HUDEP-2 (cell line): Measurements from ENCODE around the gene MYO16.
"Not testable (repeated sequence)": the region's sequence is repeated elsewhere in the genome, so short reads cannot be mapped to it uniquely, and the experiment has no call there.

ENCODE experiments used
- DNase-seq, 76 experiments: peaks; one replicate each; lab custom pipeline; 2025; ENCODE audit not compliant: unreplicated experiment in 76 of 76; lab: John Stamatoyannopoulos, UW

MYO16 gene

GRCh38 chr13:108963846-108964600 lies 334.6 kb downstream of the MYO16 start:
- no peak for DNase-seq

DNA sequence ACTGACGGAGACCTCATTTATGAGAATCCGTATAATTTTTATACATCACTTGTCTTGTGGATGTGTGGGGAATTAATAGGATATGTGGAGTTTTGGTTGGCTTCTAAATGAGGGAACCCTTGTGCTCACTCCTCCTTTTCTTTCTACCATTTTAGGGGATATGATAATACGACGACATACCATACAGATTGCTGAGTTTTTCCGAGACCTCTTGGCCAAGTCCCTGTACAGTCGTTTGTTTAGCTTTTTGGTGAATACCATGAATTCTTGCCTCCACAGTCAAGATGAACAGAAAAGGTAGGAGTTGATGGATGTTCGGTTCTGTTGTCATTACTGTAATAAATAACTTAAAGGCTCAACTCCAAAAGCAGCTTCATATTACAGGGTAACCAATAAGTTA lies 335.2 kb downstream of the MYO16 start:
- DNase-seq, result no peak

DNA sequence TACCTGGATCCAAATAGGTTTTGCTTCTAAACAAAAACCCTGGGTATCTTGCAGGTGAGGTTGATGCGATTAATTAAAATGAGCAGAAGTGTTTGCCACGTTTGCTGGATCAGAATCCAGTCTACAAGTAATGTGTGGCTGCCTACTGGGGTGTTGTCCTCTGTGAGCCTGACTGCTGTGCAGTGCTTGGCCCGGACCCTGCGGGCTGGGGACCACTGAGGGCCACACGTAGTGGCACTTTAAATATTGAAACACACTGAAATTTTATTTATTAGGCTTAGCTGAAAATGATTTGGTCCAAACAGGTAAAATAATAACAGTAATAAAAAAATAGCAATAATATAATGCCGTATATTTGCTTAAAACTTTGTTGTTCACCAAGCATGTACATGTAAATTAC lies 338.0 kb downstream of the MYO16 start:
- DNase-seq, result no peak

GRCh38 chr13:108968566-108968965 lies 339.2 kb downstream of the MYO16 start:
- DNase-seq, result no peak

GRCh38 chr13:108974686-108975085 lies 345.3 kb downstream of the MYO16 start:
- DNase-seq, result no peak

- DNase-seq, result no peak
Observed at GRCh38 chr13:108980237-108980636, 350.8 kb downstream of the MYO16 start.

- no peak for DNase-seq
Observed at GRCh38 chr13:108981407-108981806, 352.0 kb downstream of the MYO16 start.

GRCh38 chr13:108983273-108983672 lies 353.9 kb downstream of the MYO16 start:
- DNase-seq, result no peak

GRCh38 chr13:108984251-108984920 lies 355.0 kb downstream of the MYO16 start:
- DNase-seq, result no peak

GRCh38 chr13:108985166-108985565 lies 355.8 kb downstream of the MYO16 start:
- DNase-seq, result no peak

- DNase-seq, result no peak
Observed at GRCh38 chr13:108987517-108987916, 358.1 kb downstream of the MYO16 start.

- DNase-seq, result no peak
Observed at GRCh38 chr13:108987944-108988343, 358.5 kb downstream of the MYO16 start.

DNA sequence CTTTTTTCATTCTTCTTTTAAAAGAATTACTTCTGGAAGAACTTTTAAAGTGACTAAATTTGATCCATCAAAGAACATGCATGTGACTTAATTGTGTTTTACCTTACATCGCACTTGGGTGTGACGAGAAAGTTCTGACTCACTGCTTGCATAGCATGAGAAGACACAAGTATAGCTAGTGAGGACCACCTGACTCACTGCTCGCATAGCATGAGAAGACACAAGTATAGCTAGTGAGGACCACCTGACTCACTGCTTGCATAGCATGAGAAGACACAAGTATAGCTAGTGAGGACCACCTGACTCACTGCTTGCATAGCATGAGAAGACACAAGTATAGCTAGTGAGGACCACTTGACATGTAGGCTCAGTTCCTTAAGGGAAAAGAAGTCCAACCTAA lies 362.0 kb downstream of the MYO16 start:
- not testable (repeated sequence) for DNase-seq

DNA sequence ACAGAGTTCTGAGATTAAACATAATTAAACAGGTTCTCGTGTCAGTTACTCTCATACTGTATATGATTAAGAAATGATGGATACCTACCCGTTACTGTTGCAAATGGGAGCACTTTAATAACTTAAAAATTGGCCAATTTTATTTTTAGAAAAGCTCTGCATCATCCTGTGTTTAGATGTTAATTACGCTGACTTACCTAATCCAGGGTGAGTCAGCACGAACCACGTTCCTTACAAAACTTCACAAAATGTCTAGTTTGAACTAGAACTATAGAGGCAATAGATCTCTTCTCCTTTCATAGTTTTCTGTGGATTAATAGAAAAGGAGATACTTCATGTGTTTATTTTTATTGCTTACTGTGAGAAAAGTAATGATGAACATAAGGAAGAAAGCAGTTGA lies 363.9 kb downstream of the MYO16 start:
- no peak for DNase-seq

DNA sequence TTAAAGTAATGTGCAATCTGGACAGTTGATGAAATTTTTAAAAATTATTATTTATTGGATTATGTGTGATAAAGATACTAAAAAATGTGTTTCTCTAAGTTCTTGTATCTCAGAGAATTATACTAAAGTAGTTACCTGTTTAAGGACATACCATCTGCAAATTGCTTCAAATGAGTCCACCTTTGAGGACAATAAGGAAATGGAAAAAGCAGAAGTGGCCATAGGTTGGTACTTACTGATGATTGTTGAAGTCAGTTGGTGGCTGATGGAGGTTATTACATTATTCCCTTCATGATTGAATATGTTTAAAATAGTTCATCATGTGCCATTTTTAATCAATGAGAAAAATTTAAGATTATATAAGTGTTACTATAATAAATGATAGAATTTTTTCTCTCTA lies 367.0 kb downstream of the MYO16 start:
- no peak for DNase-seq

- no peak for DNase-seq
Observed at GRCh38 chr13:109000207-109000606, 370.8 kb downstream of the MYO16 start.

GRCh38 chr13:109002934-109003333 lies 373.5 kb downstream of the MYO16 start:
- no peak for DNase-seq

- DNase-seq, result no peak
Observed at GRCh38 chr13:109007946-109008345, 378.5 kb downstream of the MYO16 start.

DNA sequence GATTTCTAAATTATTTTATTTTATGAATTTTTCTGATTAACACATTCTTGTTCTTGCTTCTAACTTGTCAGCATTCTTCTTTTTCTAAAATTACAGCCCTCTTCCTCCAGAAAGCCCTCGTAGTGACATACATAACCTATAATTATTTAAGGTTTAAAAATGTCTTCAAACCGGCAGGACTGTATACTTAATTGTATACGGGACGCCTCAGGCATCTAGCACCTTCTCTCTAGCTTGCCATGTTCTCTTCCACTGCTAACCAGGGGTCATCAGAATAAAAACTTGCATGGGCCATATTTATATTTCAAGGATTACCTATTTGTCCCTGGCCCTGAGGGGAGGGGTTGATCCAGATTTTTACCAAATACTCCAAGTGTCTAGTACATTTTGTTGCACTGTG lies 380.3 kb downstream of the MYO16 start:
- no peak for DNase-seq

- DNase-seq, result no peak
Observed at GRCh38 chr13:109010912-109011311, 381.5 kb downstream of the MYO16 start.

- no peak for DNase-seq
Observed at GRCh38 chr13:109012115-109012514, 382.7 kb downstream of the MYO16 start.

GRCh38 chr13:109021558-109021957 lies 392.1 kb downstream of the MYO16 start:
- no peak for DNase-seq
